Stimulated activated CD8-positive, alpha-beta memory T cell treated with anti-CD3 and anti-CD28 coated beads, Interleukin-15, amount 100 ng/mL, for 4 hours (primary cell): Measurements from ENCODE around the gene LAPTM5.
"Not testable (repeated sequence)": the region's sequence is repeated elsewhere in the genome, so short reads cannot be mapped to it uniquely, and the experiment has no call there.

Experiments
- DNase-seq, 2 donors: peaks; one replicate each; pipeline ENCODE4 v3.0.0-alpha.2; 2020; ENCODE audit warnings: low read depth in 2 of 2

The LAPTM5 gene, protein sequence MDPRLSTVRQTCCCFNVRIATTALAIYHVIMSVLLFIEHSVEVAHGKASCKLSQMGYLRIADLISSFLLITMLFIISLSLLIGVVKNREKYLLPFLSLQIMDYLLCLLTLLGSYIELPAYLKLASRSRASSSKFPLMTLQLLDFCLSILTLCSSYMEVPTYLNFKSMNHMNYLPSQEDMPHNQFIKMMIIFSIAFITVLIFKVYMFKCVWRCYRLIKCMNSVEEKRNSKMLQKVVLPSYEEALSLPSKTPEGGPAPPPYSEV

DNA sequence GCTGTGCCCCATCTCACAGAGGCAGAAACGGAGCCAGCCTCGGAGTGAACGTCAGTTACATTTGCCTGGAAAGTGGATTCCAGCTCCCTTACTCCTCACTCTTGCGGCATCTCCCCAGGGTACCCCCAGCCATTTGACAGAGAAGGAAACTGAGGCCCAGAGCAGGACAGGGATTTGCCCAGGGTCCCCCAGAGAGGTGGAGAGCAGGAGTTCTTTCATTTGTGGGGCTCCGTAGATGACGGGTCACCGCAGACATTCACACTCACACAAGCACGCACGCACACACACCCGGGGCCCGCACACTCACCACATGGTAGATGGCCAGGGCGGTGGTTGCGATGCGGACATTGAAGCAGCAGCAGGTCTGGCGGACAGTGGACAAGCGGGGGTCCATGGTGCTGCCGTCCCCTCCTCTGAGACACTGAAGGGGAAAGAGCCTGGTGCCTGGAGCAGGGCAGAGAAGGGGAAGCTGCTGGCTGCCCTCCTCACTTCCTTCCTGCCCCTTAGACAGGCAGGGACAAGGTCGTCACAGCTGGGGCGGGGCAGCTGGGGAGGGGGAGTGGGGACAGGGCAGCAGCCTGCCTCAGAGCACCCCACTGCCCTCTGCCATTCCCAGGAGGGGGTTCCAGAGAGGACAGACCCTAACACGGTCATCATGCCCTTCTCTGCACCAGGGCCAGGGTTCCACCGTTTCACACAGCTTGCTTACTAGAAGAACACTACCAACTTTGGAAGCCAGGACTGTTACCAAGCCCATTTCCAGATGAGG is at the start of gene LAPTM5:
Gene LAPTM5, minus strand, starts transcription at position 423 of the 769 bp plus-strand sequence. Its CDS starts 29 bp downstream, at position 394.
- DNase-seq = no peak

DNA sequence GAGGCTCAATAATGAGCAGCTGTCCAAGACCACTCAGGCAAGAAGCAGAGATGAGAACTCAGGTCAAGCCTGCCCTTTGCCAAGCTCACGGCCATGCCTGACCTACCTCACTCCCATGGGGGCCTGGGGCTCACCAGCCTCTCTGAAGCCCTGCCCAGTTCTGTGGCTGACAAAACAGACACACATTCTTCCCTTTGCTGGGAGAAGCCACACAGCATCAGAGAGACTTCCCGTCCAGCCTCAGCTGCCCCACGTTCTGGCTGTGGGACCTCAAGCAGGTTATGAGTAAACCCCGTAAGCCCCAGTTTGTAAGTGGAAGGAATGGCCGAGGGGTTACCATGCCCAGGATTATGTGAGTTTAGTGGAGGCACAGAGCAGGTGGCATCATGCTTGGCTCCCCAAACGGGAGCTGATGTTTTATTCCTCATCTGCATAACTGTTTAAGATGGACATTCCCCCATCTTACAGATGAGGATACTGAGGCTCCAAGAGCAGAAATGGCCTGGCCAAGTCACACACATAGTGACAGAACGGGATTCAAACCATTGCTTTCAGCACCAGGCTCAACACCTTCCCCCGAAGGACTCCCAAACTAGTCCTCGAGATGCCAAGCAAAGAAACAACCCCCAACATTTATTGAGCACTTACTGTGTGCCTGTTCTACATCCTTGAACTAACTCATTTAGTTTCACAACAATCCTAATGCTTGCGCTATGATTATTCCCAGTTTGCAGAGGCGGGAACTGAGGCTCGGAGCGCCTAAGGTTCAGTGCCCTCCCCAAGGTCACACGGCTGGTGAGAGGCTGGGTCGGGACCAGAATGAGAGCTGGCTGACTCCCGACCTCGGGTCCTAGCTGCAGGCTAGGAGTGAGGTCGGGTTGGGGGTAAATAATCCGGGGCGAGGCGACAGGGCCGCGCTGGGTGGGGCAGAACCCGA is 49.1 kb upstream of the LAPTM5 start:
- DNase-seq = no peak

DNA sequence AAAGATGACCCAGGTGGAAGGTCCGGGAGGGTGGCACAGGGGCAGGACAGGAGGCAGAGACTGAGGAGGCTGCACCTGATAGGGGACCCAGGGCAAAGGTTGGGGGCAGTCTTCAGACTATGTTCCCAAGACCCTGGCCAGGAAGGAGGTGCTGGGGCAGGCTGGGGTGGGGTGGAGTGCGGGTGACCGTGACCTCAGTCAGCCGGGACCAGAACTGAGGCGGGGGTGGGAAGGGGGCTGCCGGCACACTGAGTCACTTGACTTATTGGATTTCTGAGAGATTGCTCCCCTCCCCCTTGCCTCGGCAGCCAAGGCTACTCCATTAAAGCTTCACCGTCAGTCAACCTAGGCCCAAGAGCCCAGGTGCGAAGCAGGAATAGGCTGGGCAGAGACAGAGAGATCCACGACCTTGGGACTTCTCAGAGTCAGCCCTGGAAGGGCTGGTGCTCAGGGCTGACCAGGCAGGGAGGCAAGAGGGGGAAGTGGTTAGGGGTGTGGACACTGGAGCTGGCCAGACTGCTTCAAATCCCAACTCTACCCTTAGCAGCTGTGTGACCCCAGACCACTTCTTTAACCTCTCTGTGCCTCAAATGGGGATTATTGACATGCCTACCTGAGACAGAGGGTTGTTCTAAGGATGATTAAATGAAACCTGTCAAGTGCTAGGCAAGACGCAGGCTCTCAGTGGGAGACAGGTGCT is 47.9 kb upstream of the LAPTM5 start:
- no peak for DNase-seq

DNA sequence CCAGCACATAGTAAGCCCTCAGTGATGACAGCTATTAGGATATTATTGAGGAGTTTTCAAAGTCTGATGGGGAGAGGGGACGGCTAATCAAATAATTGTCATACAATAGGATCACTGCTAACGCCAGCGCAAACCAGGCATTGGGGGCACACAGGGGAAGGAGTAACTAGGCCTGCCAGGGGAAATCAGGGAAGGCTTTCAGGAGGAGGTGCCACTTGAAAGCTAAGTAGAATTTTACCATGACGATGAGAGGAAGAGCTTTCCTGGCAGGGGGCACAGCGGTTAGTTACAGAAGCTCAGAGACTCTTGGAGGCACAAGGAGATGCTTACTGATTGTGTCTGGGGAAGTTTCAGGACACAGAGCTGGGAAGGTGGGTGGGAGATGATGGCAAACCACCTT is 47.2 kb upstream of the LAPTM5 start:
- DNase-seq = no peak

DNA sequence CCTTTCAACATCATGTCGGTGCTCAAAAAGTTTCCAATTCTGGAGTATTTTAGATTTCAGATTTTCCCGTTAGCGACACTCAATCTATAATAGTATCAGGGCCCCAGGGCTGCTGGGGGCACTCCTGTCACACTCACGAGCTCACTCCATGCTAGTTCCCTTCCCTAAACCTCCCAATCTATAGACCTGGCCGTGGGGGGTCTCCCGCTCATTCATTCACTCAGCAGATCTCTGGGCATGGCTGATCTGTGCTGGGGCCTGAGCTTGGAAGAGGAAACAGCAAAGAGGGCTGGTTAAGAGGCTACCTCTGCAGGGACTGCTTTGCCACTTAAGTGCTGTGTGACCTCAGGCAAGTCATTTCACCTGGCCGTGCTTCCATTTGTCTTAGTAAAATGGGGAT is 46.8 kb upstream of the LAPTM5 start:
- DNase-seq = no peak

DNA sequence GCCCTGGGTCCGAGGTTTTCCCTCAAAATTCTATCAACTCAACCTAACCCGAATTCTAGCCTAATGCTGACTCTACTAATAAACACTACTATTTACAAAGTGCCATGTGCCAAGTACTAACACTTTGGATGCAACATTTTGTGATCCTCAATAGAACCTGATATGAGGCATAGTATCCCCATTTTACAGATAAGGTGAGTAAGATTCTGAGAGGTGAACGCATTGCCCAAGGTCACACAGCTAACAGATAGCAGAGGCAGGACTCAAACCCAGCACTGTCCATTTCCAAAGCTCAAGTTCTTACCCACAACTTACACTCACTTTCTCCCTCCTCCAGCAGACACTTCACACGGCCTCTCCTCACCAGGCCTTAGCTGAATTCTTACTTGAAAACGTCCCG is 46.0 kb upstream of the LAPTM5 start:
- DNase-seq = no peak

DNA sequence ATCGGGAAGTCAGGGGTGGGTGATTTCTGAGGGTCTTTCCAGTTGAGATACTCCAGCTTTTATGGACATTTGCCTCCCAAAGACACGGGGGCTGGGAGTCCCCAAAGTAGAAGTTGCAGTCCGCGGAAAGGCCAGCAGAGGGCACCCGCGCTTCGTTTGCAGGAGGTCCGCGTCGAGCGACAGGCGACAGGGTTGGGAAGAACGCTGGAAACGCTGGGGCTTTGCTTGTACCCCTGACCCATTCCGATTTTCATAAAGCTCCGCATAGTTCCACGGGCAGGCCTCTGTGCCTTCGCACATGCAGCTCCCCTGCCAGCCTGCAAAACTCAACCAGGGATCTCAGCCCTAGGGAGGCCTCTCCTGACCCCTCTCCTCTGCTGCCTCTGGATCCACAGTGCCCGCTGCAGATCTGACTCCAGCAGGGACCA is 44.2 kb upstream of the LAPTM5 start:
- peak; percentile 41 to 53 for DNase-seq

DNA sequence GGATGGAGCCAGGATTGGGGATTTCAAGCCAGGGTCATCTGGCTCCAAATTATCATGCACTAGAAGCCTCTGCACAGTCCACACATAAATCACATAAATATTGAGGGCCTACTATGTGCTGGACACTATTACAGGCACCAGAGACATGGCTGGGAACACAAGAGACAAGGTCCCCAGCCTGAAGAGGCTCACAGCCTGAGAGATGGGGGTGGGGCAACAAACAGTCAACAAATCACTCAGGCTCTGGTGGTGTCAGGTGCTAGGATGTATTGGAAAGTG is 41.6 kb upstream of the LAPTM5 start:
- DNase-seq = no peak

DNA sequence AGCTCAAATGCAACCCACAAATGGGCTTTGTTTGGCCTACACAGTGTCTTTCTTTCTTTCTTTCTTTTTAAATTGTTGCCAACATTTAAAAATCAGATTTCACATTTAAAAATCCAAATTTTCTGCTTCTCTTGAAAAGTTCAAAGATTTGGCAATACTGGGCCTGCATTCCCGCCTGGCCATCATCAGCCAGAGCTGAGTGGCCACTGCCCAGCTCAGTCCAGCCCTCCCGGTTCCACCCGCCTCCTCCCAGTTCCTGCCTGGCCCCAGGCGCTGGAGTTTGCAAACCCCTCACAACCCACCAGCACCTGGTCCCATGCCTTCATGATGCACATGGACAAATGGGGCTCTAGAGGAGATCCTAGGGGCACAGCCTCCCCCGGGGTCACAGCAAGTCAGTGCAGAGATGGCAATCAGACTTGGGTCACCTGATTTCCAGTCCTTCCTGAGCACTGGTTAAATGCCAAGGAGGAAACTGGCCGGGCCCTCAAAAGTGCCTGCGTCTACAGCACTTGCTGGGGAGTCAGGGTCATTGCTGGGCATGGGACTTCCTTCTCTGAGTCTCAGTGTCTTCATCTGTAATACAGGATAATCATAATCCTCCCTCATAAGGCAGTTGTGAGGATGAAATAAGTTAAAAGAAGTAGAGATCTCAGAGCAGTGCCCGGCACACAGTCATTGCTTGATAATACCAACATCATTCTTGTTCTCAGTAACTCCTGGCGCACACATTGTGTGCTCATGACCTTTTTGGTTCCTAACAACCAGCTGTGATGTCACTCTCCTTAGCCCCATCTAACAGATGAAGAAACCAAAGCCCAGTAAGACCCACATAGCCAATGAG is 41.0 kb upstream of the LAPTM5 start:
- DNase-seq = no peak

DNA sequence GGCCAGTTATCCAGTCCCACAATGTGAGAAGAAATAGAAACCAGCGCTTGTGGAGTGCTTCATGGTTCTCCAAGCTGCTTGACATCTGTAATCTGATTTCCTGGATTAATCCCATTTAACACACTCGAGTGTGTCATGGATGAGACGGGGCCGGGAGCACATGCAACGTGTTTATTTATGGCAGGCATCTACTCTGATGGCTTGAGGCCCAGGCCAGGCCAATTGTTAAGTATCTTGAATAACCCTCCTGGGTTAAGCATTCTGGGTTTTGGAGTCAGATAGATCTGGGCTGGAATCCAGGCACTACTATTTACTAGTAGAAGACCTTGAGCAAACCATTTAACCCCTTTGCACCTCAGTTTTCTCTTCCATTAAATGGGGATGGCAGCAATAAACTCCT is 37.5 kb upstream of the LAPTM5 start:
- no peak for DNase-seq

DNA sequence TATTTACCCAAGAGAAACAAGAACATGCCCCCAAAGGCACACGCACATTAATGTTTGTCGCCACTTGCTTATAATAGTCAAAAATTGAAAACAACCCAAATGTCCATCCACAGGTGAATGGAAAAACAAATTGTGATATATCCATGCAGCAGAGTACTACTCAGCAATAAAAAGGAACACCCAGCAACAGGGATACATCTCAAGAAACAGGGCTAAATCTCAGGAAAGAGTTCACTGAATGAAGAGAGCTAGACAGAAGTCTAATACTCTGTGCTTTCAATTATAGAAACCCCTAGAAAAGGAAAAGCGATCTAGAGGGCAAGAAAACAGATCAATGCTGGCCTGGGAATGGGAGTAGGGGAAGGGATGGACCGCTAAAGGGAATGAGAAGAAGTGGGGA is 36.7 kb upstream of the LAPTM5 start:
- no peak for DNase-seq

DNA sequence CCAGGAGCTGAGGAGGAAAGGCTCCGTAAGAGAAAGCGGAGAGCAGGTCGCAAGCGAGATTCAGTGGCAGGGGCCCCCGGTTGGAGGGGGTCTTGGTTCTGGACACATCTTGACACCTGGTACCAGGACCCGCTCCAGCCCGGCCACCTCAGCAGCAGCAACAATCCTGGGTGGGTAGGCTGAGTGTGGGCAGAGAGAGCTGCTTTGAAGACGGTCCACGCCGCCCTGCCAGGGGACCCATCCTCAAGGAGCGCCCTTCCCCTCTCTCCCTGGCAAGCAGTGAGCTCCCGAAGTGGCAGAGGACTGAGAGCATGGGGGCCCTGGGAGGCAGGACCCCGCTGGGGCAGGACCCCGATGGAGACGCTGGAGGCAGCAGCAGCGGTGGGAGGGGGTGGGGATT is 35.6 kb upstream of the LAPTM5 start:
- DNase-seq = no peak

DNA sequence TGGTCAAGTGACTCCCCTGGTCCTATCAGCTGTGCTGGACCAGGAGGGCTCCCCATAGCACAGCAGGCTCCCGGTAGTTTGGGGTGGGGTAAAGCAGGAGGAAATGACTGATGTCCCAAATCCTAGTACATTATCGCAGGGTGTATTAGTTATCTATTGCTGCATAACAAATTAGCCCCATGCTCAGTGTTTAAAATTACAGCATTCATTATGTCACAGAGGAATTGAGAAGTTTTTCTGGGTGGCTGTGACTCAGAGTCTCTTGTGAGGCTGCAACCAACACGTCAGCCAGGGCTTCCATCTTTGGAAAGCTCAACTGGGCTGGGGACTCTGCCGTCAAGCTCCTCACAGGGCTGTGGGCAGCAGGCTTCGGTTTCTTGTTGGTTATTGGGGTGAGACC is 34.3 kb upstream of the LAPTM5 start:
- DNase-seq = no peak

DNA sequence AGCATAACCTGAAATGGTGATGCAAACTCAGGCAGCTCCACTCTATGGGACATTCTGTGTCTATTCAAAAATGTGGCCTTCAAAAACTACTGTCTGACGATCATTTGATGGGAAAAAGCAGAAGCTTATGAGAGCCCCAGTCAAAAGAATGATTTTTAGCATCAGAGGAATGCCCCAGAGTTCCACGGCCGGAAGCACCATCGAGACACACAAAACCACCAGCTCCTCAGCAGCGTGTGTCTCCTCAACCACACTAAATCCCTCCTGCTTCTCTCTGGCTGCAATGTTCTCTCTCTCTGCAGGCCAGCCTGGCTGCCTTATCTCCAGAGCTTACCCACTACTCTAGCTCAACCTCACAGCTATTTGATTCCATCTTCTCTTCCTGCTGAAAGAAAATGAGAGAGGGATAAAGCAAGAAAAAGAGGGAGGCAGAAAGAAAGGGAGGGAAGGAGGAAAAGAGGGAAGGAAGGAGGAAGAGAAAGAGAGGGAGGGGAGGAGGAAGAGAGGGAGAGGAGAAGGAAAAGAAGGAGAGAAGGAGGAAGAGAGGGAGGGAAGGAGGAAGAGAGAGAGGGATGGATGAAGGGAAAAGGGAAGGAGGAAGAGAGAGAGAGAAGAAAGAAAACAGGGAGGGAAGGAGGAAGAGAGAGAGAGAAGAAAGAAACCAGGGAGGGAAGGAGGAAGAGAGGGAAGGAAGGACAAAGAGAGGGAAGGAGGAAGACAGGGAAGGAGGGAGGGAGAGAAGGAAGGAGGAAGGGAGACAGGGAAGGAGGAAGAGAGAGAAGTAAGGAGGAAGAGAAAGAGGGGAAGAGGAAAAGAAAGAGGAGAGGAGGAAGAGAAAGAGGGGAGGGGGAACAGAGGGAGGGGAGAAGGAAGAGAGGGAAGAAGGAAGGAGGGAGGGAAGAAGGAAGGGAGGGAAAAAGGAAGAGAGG is 33.5 kb upstream of the LAPTM5 start:
- DNase-seq = no peak

DNA sequence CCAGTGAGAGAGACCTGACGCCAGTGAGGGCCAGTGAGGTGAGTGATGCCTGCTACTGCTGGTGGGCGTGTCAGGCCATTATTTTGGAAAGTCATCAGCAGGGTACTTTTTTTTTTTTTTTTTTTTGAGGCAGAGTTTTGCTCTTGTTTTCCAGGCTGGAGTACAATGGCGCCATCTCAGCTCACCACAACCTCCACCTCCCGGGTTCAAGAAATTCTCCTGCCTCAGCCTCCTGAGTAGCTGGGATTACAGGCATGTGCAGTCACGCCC is 32.6 kb upstream of the LAPTM5 start:
- DNase-seq = not testable (repeated sequence)

DNA sequence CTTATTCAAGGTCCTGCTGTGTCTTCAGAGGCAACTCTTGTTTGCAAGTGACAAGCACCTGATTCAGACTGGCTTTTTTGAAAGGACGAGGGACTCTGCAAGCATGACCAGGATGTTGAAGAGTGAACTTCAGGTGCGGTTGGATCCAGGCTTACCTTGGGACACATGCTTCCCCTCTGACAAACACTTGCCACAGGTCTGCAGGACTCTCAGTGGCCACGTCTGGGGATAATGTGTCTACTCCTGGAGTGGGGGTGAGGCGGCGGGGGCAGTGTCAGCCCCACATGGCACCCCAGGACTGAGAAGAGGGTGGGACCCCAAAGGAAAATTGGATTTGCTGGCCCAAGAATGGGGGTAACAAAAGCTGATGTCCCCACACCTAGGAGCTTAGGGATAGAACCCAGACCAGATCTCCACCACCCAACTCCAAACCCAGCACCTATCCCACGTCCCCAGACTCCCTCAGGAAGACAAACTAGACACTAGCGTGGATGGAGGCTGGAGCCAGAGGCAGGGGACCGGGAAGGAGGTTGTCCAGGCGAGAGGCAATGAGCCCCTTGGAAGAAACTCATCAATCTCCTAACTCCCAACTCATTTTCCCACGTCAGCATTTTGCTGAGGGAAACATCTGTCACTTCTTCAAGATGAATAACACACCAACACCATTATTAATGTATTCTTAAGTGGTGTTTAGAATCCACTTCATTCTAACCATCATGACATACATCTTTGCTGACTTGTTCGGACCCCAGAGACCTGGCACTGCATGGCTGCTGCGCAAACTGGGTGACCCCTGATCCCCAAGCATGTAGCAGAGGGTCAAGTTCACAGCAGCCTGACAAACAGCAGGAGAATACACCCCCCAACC is 32.0 kb upstream of the LAPTM5 start:
- no peak for DNase-seq

DNA sequence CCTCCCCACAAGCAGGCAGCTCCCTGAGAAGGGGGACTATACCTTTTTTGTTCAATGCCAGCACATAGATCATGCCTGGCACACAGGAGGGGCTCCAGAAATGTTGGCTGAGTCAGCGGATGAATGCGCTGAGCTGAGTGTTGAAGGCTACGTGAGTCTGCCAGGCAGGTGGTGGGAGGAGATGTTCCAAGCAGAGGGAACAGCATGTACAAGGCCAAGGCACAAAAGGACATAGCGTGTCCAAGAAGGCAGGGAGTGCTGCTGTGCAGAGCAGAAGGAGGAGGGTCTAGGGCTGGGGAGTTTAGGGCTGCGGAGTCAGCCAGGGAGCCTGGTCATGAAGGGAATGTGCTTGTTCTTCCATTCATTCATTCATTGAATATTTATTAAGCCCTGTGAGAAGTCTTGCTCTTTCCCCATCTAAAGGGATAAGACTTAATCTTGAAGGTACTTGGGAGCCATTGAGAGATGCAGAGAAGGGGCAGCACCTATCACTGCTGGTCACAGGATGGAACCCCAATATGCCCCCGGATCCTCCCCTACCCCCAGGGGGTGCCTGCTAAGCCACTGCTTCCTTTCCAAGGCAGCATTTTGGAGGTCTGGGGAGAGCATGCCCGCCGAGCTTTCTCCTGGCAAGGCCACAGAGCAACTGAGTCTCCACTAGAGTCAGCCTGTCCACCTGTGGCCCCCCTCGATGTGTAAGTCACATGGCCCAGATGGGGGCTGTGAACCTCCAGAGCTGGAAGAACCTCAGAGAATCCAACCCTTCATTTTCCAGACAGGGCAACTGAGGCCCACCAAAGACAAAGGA is 31.2 kb upstream of the LAPTM5 start:
- no peak for DNase-seq

DNA sequence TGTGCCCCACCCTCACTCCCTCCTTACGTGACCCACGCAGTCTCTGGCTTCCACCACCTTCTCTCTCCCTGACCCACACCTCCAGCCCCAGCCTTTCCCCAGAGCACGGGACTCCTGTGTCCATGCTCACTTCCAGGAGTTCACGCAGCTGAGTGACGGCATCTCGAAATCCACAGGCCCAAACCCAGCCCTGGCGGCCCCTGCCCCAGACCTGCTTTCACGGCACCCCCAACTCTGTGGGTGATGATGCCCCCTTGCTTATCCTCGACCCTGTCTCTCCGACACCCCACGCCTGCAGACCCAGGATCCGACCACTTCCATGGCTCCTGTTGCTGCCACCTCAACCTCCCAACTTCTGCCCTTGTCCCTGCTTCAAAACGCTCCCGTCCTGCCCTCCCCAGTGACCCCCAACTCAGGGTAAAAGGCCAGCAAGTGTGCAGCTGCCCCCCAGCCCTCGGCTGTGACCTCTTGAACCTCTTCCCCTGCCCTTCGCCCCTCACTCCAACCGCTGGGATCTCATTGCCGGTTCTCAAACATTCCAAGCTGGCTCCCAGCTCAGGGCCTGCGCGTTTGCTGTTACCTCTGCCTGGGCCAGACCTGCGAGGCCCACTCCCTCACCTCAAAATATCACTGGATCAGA is 30.4 kb upstream of the LAPTM5 start:
- DNase-seq = no peak
